ENCODE results near the gene AGRN. TPM values are rescaled to one million over a fixed set of nuclear protein-coding genes. Genes with fewer than 3 reads are reported as not detected.

AGRN gene
- total RNA-seq, 3 donors from 2014 or later (not counting 1 experiment from before 2014, with no cell fraction given) = 4.1 to 5.0 (median 4.6) TPM

GRCh38 chr1:1053022-1053421 is 33.1 kb downstream of the AGRN start:
- Histone ChIP-seq H3K27me3 (ENCODE audit: control insufficient read depth, insufficient read depth, low read length) (peaks cover under 1% of the 10 kb centered on the region), H3K27ac (ENCODE audit: low read length) (no peak overlapping the region), H3K4me1 (ENCODE audit: control insufficient read depth, insufficient read depth, low read length) (no peaks in the 10 kb centered on the region), H3K4me3 (ENCODE audit: low read length) (no peak overlapping the region), H3K9me3 (ENCODE audit: control insufficient read depth, insufficient read depth, low read length) (no peaks in the 10 kb centered on the region), H3K36me3 (ENCODE audit: control insufficient read depth, insufficient read depth, low read length) (no peaks in the 10 kb centered on the region)
- no peaks in the 10 kb centered on the region for H3K36me3 Mint-ChIP-seq
- no peaks in the 10 kb centered on the region for H3K9me3 Mint-ChIP-seq
- WGBS (ENCODE audit: insufficient coverage) = 88% methylated on average over 13 of the region's 15 CpGs
- intact Hi-C loops (cut with micrococcal nuclease) = no loop called here
- ATAC-seq (no peak), DNase-seq (no peak)
- H3K27me3 Mint-ChIP-seq (ENCODE audit: low read depth in 2 of 2) = peaks cover under 1 to 2% of the 10 kb centered on the region in 2 donors
- no peaks in the 10 kb centered on the region for H3K4me1 Mint-ChIP-seq
- H3K27ac Mint-ChIP-seq = no peak overlapping the region
- no peak overlapping the region for H3K4me3 Mint-ChIP-seq
- TF ChIP-seq CTCF (IDR thresholded peaks at IDR 0.05) = no peak

DNA sequence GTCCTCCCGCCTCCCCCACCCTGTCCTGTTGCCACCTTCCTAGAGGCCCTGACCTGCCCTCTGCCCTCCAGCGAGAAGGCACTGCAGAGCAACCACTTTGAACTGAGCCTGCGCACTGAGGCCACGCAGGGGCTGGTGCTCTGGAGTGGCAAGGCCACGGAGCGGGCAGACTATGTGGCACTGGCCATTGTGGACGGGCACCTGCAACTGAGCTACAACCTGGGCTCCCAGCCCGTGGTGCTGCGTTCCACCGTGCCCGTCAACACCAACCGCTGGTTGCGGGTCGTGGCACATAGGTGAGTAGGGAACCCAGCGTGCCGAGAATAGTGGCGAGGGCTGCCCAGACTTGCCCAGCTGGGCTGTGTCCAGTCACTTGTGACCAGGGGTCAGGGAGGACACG is 33.8 kb downstream of the AGRN start:
- ATAC-seq = no peak
- Histone ChIP-seq H3K9me3 (ENCODE audit: control insufficient read depth, insufficient read depth, low read length) (no peaks in the 10 kb centered on the region), H3K27me3 (ENCODE audit: control insufficient read depth, insufficient read depth, low read length) (peaks cover 7% of the 10 kb centered on the region), H3K36me3 (ENCODE audit: control insufficient read depth, insufficient read depth, low read length) (no peaks in the 10 kb centered on the region), H3K27ac (ENCODE audit: low read length) (no peak overlapping the region), H3K4me1 (ENCODE audit: control insufficient read depth, insufficient read depth, low read length) (peaks cover 1% of the 10 kb centered on the region), H3K4me3 (ENCODE audit: low read length) (no peak overlapping the region)
- Mint-ChIP-seq H3K4me3 (no peak overlapping the region), H3K36me3 (no peaks in the 10 kb centered on the region), H3K9me3 (no peaks in the 10 kb centered on the region), H3K4me1 (peaks cover 0 to 6% of the 10 kb centered on the region in 2 donors), H3K27ac (no peak overlapping the region), H3K27me3 (ENCODE audit: low read depth in 2 of 2) (peaks cover 7 to 8% of the 10 kb centered on the region in 2 donors)
- WGBS (ENCODE audit: insufficient coverage) = 94% methylated on average over 18 of the region's 18 CpGs
- no peak for DNase-seq
- intact Hi-C loops (cut with micrococcal nuclease) = no loop called here
- no peak for TF ChIP-seq CTCF (IDR thresholded peaks at IDR 0.05)

- Mint-ChIP-seq H3K27ac (no peak overlapping the region), H3K27me3 (ENCODE audit: low read depth in 2 of 2) (peaks cover 7 to 12% of the 10 kb centered on the region in 2 donors), H3K4me1 (peaks cover 0 to 11% of the 10 kb centered on the region in 2 donors), H3K9me3 (no peaks in the 10 kb centered on the region), H3K36me3 (no peaks in the 10 kb centered on the region), H3K4me3 (no peak overlapping the region)
- DNase-seq (no peak), ATAC-seq (no peak)
- no peak for TF ChIP-seq CTCF (IDR thresholded peaks at IDR 0.05)
- Histone ChIP-seq H3K36me3 (ENCODE audit: control insufficient read depth, insufficient read depth, low read length) (no peaks in the 10 kb centered on the region), H3K9me3 (ENCODE audit: control insufficient read depth, insufficient read depth, low read length) (no peaks in the 10 kb centered on the region), H3K4me1 (ENCODE audit: control insufficient read depth, insufficient read depth, low read length) (peaks cover 6% of the 10 kb centered on the region), H3K27me3 (ENCODE audit: control insufficient read depth, insufficient read depth, low read length) (peaks cover 12% of the 10 kb centered on the region), H3K27ac (ENCODE audit: low read length) (no peak overlapping the region), H3K4me3 (ENCODE audit: low read length) (no peak overlapping the region)
- WGBS (ENCODE audit: insufficient coverage) = 92% methylated on average over 18 of the region's 18 CpGs
- intact Hi-C loops (cut with micrococcal nuclease) = no loop called here
Observed at GRCh38 chr1:1054099-1054700, 34.3 kb downstream of the AGRN start.

DNA sequence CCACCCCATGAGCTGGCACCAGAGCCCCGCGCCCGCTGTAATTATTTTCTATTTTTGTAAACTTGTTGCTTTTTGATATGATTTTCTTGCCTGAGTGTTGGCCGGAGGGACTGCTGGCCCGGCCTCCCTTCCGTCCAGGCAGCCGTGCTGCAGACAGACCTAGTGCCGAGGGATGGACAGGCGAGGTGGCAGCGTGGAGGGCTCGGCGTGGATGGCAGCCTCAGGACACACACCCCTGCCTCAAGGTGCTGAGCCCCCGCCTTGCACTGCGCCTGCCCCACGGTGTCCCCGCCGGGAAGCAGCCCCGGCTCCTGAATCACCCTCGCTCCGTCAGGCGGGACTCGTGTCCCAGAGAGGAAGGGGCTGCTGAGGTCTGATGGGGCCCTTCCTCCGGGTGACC is 35.1 kb downstream of the AGRN start:
- H3K36me3 ChIP-seq (ENCODE audit: control insufficient read depth, insufficient read depth, low read length) = no peaks in the 10 kb centered on the region
- no peaks in the 10 kb centered on the region for H3K9me3 Mint-ChIP-seq
- peaks cover 7 to 14% of the 10 kb centered on the region in 2 donors for H3K27me3 Mint-ChIP-seq (ENCODE audit: low read depth in 2 of 2)
- peaks cover 15% of the 10 kb centered on the region for H3K27me3 ChIP-seq (ENCODE audit: control insufficient read depth, insufficient read depth, low read length)
- intact Hi-C loops (cut with micrococcal nuclease) = no loop called here
- peaks cover 11% of the 10 kb centered on the region for H3K4me1 ChIP-seq (ENCODE audit: control insufficient read depth, insufficient read depth, low read length)
- no peaks in the 10 kb centered on the region for H3K9me3 ChIP-seq (ENCODE audit: control insufficient read depth, insufficient read depth, low read length)
- TF ChIP-seq CTCF (IDR thresholded peaks at IDR 0.05) = no peak
- no peaks in the 10 kb centered on the region for H3K36me3 Mint-ChIP-seq
- H3K27ac ChIP-seq (ENCODE audit: low read length) = no peak overlapping the region
- H3K4me3 ChIP-seq (ENCODE audit: low read length) = no peak overlapping the region
- H3K4me3 Mint-ChIP-seq = no peak overlapping the region
- peaks cover 0 to 11% of the 10 kb centered on the region in 2 donors for H3K4me1 Mint-ChIP-seq
- DNase-seq = no peak
- no peak for ATAC-seq
- 90% methylated on average over 23 of the region's 23 CpGs for WGBS (ENCODE audit: insufficient coverage)
- no peak overlapping the region for H3K27ac Mint-ChIP-seq
